Adrenal gland (tissue), 12 donors: ENCODE data around the gene APOL2. TPM values are rescaled to one million over a fixed set of nuclear protein-coding genes. Genes with fewer than 3 reads are reported as not detected.

Source experiments
- DNase-seq, 7 donors: peaks; one replicate each; pipeline ENCODE4 v3.0.0-alpha.2; 2019 to 2020
- H3K27ac ChIP-seq, 5 donors: fragments of 200-600 bp; sonication (generic) in 4 of 5; 1 replicate in 3 of 5; 2 replicates in 2 of 5; pipeline versions ENCODE4 v1.5.1 to v1.8.0; 2016 to 2020; ENCODE audit warnings: mild to moderate bottlenecking in 1 of 5
- H3K27me3 ChIP-seq: fragments of 200-600 bp; 2 replicates; pipeline ENCODE4 v1.8.0; 2021
- H3K36me3 ChIP-seq, 2 donors: fragments of 200-600 bp; replicated peaks in 1 of 2; 1 replicate in 1 of 2; 2 replicates in 1 of 2; pipeline versions ENCODE4 v1.5.1 to v1.8.0; 2018 to 2022
- H3K4me1 ChIP-seq, 2 donors: fragments of 200-600 bp; replicated peaks in 1 of 2; 1 replicate in 1 of 2; 2 replicates in 1 of 2; pipeline versions ENCODE4 v1.5.1 to v1.8.0; 2018 to 2021
- H3K4me3 ChIP-seq, 4 donors: fragments of 200-600 bp; sonication (generic) in 3 of 4; one replicate each; pipeline ENCODE4 v1.5.1; 2016 to 2018
- H3K9me3 ChIP-seq, 3 donors: fragments of 200-600 bp; sonication (generic) in 1 of 3; replicated peaks in 1 of 3; 1 replicate in 2 of 3; 2 replicates in 1 of 3; pipeline versions ENCODE4 v1.5.1 to v1.8.0; 2016 to 2021
- CTCF ChIP-seq, 6 experiments: fragments of 450-650 bp in 4 of 6; fragments of 200-600 bp in 2 of 6; sonication (generic) in 1 of 6; IDR thresholded peaks; 1 replicate in 5 of 6; 2 replicates in 1 of 6; pipeline versions ENCODE4 v1.5.1 to v1.8.0; 2016 to 2021; ENCODE audit warnings: antibody characterized with exemption in 6 of 6, mild to moderate bottlenecking in 2 of 6, moderate library complexity in 1 of 6
- POLR2A ChIP-seq, 2 donors: fragments of 450-650 bp; IDR thresholded peaks; one replicate each; pipeline ENCODE4 v1.6.1; 2017; ENCODE audit warnings: antibody characterized with exemption in 2 of 2, mild to moderate bottlenecking in 2 of 2, moderate library complexity in 1 of 2
- WGBS, 4 donors: extraction: QIAGEN DNeasy Blood & Tissue Kit in 2 of 4; methylation state at CpG; one replicate each; pipeline versions ENCODE4 v1.1.5 to v1.1.7; 2013 to 2017; 5-methylcytosine and 5-hydroxymethylcytosine counted together
- intact Hi-C, 2 donors: fragments of 100-400 bp; cut with DNase I; formaldehyde crosslinking; loops; one replicate each; pipeline versions ENCODE4 v1.14.1 to v1.15.0; 2022 to 2023
- polyA plus RNA-seq, 3 donors: library from polyadenylated mRNA; stranded (reverse); fragments of 200-250 nt in 2 of 3; fragments of 350-450 nt in 1 of 3; fragmentation: Illumina TruSeq in 1 of 3; extraction: RNeasy Lipid Tissue Mini Kit (QIAGEN cat#74804) in 1 of 3; gene quantifications; one replicate each; pipeline ENCODE4 v1.2.3, GENCODE V29; 2013 to 2014
- total RNA-seq, 9 donors: library from RNA; depleted of rRNA in 4 of 9; stranded (reverse); fragments of >200 nt in 4 of 9; fragments of 120-200 nt in 1 of 9; fragmentation: NEBNext Ultra II Directional in 1 of 9; extraction: Animal tissue kit (Norgen Biotek cat#: 25700) in 1 of 9; gene quantifications; one replicate each; pipeline versions ENCODE4 v1.1.0 to v1.2.4, GENCODE V29; 2013 to 2023
- donor health status: healthy with polysubstance abuse.
- donor health status: Bipolar disorder and iron deficiency.
- donor health status: DM: yes; HTN: yes; CAD: no.
- donor health status: DM: no; HTN: no; CAD: no.
- donor health status: DM: no; HTN: no; CAD: no.
- donor health status: DM: yes; HTN: yes; CAD: no.

The APOL2 gene
- total and polyA plus RNA-seq, 12 donors = 16.1 to 73.8 (median 40.0) TPM

DNA sequence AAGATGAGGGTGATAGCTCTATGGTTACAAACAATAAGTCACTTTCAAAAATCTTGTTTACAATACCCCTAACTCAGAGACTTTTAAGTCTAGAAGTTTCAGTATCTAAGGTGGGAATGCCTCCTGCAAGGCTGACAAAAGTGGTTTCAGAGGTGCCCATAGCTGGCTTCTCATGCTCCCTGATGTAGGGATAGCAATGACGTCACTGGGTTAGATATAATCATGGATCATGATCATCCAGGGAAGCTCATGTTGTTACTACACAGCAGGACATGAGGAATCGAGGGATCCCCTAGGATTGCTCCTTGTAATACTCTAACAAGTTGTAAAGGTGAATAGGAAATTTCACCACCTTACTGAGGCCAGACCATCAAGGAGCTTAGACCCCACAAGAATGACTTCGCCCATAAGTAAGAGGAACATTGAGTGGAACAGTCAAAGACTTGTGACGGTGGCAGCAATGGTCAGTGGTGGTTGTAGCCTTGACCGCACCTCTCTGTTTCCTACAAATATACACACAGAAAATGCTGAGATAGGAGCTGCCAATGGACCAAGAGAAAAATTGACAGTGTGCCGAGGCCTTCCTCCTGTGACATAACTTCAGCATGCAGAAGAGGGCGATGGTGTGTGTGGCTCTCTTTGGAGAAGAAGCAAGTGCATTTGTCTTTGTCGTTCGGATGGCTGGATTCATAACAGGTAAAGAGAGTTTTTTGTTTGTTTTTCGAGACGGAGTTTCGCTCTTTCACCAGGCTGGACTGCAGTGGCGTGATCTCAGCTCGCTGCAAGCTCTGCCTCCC lies 53.3 kb downstream of the APOL2 start:
- DNase-seq = no peak
- Histone ChIP-seq H3K4me3 (no peak overlapping the region), H3K27me3 (no peaks in the 10 kb centered on the region), H3K27ac (no peak overlapping the region), H3K36me3 (no peaks in the 10 kb centered on the region), H3K4me1 (no peaks in the 10 kb centered on the region), H3K9me3 (no peaks in the 10 kb centered on the region)
- 80 to 92% (median 88%) methylated on average over 14 of the region's 14 CpGs for WGBS, 4 donors
- TF ChIP-seq POLR2A (IDR thresholded peaks at IDR 0.05) (no peak), CTCF (IDR thresholded peaks at IDR 0.05) (no peak)
- intact Hi-C loops = no loop called here

- Histone ChIP-seq H3K9me3 (no peaks in the 10 kb centered on the region), H3K27me3 (no peaks in the 10 kb centered on the region), H3K36me3 (no peaks in the 10 kb centered on the region), H3K4me1 (no peaks in the 10 kb centered on the region), H3K27ac (no peak overlapping the region), H3K4me3 (no peak overlapping the region)
- TF ChIP-seq POLR2A (IDR thresholded peaks at IDR 0.05) = no peak
- no peak for TF ChIP-seq CTCF (IDR thresholded peaks at IDR 0.05)
- peak in 1 of 7 donors; percentile 33 for DNase-seq
- intact Hi-C loops = loop anchor here in 1 of 2 donors (5.0 kb wide), 1 partner anchor 37 kb away; no protein-coding TSS in a partner anchor
- WGBS, 4 donors = 77 to 80% (median 80%) methylated on average over 10 of the region's 10 CpGs
Observed at GRCh38 chr22:36184433-36185025, 54.8 kb downstream of the APOL2 start.

DNA sequence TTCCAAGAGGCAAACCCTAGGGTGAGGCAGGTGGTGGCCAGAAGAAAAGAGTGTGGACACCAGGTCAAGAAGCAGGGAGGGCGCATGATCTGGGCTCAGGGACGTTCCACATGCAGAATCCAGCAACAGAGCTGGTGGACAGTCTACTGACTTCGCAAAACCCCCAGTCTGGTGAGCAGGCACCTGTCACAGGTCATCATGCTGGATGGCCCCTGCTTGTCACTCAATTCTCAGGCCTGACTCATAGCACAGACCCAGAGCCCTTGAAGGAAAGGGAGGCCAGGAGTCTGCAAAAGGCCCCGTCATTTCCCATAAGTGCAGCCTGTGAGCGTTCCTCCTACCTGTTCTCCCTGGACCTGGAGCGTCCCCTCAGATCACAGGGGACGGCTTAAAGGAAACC lies 55.9 kb downstream of the APOL2 start:
- no peak for DNase-seq
- Histone ChIP-seq H3K36me3 (no peaks in the 10 kb centered on the region), H3K27ac (no peak overlapping the region), H3K27me3 (no peaks in the 10 kb centered on the region), H3K9me3 (no peaks in the 10 kb centered on the region), H3K4me1 (no peaks in the 10 kb centered on the region), H3K4me3 (no peak overlapping the region)
- intact Hi-C loops = loop anchor here in 1 of 2 donors (5.0 kb wide), 1 partner anchor 36 kb away; no protein-coding TSS in a partner anchor
- TF ChIP-seq POLR2A (IDR thresholded peaks at IDR 0.05) (no peak), CTCF (IDR thresholded peaks at IDR 0.05) (no peak)
- WGBS, 4 donors = 87 to 92% (median 89%) methylated on average over 6 to 7 of the region's 7 CpGs

GRCh38 chr22:36182857-36183256 lies 56.5 kb downstream of the APOL2 start:
- H3K27me3 ChIP-seq = no peaks in the 10 kb centered on the region
- DNase-seq = no peak
- H3K36me3 ChIP-seq = no peaks in the 10 kb centered on the region
- intact Hi-C loops = loop anchor here in 1 of 2 donors (5.0 kb wide), 1 partner anchor 36 kb away; no protein-coding TSS in a partner anchor
- H3K9me3 ChIP-seq = no peaks in the 10 kb centered on the region
- TF ChIP-seq CTCF (IDR thresholded peaks at IDR 0.05) = no peak
- TF ChIP-seq POLR2A (IDR thresholded peaks at IDR 0.05) = no peak
- H3K4me3 ChIP-seq = no peak overlapping the region
- no peak overlapping the region for H3K27ac ChIP-seq
- no peaks in the 10 kb centered on the region for H3K4me1 ChIP-seq
- 92 to 100% (median 96%) methylated on average over 6 of the region's 6 CpGs for WGBS, 4 donors
